Smooth muscle cell (in vitro differentiated cells): ENCODE measurements around the gene MYPN. TPM values are rescaled to one million over a fixed set of nuclear protein-coding genes. Genes with fewer than 3 reads are reported as not detected.

Experiments
- DNase-seq: peaks from one replicate; lab custom pipeline; 2025; ENCODE audit not compliant: unreplicated experiment; lab: John Stamatoyannopoulos, UW
- H2AFZ ChIP-seq: fragments of 200-600 bp; sonication (generic); 2 replicates; pipeline ENCODE4 v1.6.0; 2016; ENCODE audit warnings: antibody characterized with exemption, low read depth, mild to moderate bottlenecking
- H3F3A ChIP-seq: fragments of 200-600 bp; sonication (generic); 2 replicates; pipeline ENCODE4 v1.6.0; 2017; ENCODE audit warnings: antibody characterized with exemption, low read depth
- H3K27ac ChIP-seq: fragments of 200-600 bp; sonication (generic); 2 replicates; pipeline ENCODE4 v1.5.1; 2016; ENCODE audit warnings: low read depth, mild to moderate bottlenecking
- H3K27me3 ChIP-seq: fragments of 200-600 bp; sonication (generic); 2 replicates; pipeline ENCODE4 v1.6.1; 2016; ENCODE audit warnings: low read depth, mild to moderate bottlenecking
- H3K36me3 ChIP-seq: fragments of 200-600 bp; sonication (generic); 2 replicates; pipeline ENCODE4 v1.5.1; 2016; ENCODE audit warnings: low read depth
- H3K4me1 ChIP-seq: fragments of 200-600 bp; sonication (generic); 2 replicates; pipeline ENCODE4 v1.5.1; 2016; ENCODE audit warnings: low read depth
- H3K4me2 ChIP-seq: fragments of 200-600 bp; sonication (generic); 2 replicates; pipeline ENCODE4 v1.6.0; 2016; ENCODE audit warnings: mild to moderate bottlenecking
- H3K4me3 ChIP-seq: fragments of 200-600 bp; sonication (generic); 2 replicates; pipeline ENCODE4 v1.5.1; 2016; ENCODE audit warnings: mild to moderate bottlenecking
- H3K79me2 ChIP-seq: fragments of 200-600 bp; sonication (generic); 2 replicates; pipeline ENCODE4 v1.6.0; 2016; ENCODE audit warnings: low read depth, mild to moderate bottlenecking
- H3K9ac ChIP-seq: fragments of 200-600 bp; sonication (generic); 2 replicates; pipeline ENCODE4 v1.6.0; 2016; ENCODE audit warnings: low read depth
- H3K9me3 ChIP-seq: fragments of 200-600 bp; sonication (generic); replicated peaks from 2 replicates; pipeline ENCODE4 v1.5.1; 2016; ENCODE audit warnings: low read depth
- H4K20me1 ChIP-seq: fragments of 200-600 bp; sonication (generic); 2 replicates; pipeline ENCODE4 v1.6.0; 2016; ENCODE audit warnings: low read depth
- WGBS: methylation state at CpG from one replicate; pipeline ENCODE4 v1.1.7; 2016; ENCODE audit warnings: low lambda C conversion rate; 5-methylcytosine and 5-hydroxymethylcytosine counted together
- polyA plus RNA-seq: library from polyadenylated mRNA; unstranded; fragments of >200 nt; fragmentation: Nextera tagmentation; extraction: Ambion mirVana; gene quantifications from 2 replicates; pipeline ENCODE4 v1.2.1, GENCODE V29; 2016
- total RNA-seq: library from RNA; depleted of rRNA; stranded (reverse); fragments of >200 nt; gene quantifications from 2 replicates; pipeline ENCODE4 v1.2.3, GENCODE V29; 2014
- TF ChIP-seq, protein P1 (sequence below): fragments of 200-600 bp; sonication (generic); IDR thresholded peaks from 2 replicates; pipeline ENCODE4 v1.5.1; 2017; ENCODE audit warnings: borderline replicate concordance, mild to moderate bottlenecking, antibody characterized with exemption; ENCODE audit not compliant: insufficient read depth, poor library complexity, severe bottlenecking

The MYPN gene
- total and polyA plus RNA-seq, 2 experiments from 2014 or later: 0.03 to 0.13 TPM

DNA sequence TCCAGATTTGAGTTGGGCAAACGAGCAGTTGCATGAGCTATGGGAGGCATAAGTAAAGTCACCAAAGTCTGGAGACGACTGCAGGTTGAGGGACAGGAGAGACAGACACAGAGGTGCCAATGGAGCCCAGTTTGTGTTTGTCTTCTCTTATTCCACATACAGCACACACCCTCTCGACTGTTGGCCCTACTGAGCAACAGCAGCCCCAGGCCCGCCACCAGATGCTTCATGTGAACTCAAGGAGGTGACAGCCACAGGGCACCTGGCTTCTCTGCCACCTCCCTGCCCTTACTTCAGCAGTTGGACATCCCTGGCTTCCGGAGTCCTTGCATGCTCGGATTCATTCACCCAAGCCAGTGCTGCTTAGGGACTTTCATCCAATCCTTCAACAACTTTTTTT, 129.1 kb downstream of the MYPN start:
- H3K4me3 ChIP-seq: no peak overlapping the region
- H2AFZ ChIP-seq: no peak overlapping the region
- peaks cover 10% of the 10 kb centered on the region for H3K27me3 ChIP-seq
- no peaks in the 10 kb centered on the region for H3K36me3 ChIP-seq
- no peaks in the 10 kb centered on the region for H3K4me1 ChIP-seq
- H3K4me2 ChIP-seq: no peak overlapping the region
- H3K9ac ChIP-seq: no peak overlapping the region
- no peak for DNase-seq
- 90% methylated on average over 6 of the region's 6 CpGs for WGBS
- H3K9me3 ChIP-seq: no peaks in the 10 kb centered on the region
- H3K79me2 ChIP-seq: no peaks in the 10 kb centered on the region
- no peaks in the 10 kb centered on the region for H4K20me1 ChIP-seq
- H3F3A ChIP-seq: no peaks in the 10 kb centered on the region
- TF ChIP-seq, protein P1, sequence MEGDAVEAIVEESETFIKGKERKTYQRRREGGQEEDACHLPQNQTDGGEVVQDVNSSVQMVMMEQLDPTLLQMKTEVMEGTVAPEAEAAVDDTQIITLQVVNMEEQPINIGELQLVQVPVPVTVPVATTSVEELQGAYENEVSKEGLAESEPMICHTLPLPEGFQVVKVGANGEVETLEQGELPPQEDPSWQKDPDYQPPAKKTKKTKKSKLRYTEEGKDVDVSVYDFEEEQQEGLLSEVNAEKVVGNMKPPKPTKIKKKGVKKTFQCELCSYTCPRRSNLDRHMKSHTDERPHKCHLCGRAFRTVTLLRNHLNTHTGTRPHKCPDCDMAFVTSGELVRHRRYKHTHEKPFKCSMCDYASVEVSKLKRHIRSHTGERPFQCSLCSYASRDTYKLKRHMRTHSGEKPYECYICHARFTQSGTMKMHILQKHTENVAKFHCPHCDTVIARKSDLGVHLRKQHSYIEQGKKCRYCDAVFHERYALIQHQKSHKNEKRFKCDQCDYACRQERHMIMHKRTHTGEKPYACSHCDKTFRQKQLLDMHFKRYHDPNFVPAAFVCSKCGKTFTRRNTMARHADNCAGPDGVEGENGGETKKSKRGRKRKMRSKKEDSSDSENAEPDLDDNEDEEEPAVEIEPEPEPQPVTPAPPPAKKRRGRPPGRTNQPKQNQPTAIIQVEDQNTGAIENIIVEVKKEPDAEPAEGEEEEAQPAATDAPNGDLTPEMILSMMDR: no peak
- no peak overlapping the region for H3K27ac ChIP-seq

DNA sequence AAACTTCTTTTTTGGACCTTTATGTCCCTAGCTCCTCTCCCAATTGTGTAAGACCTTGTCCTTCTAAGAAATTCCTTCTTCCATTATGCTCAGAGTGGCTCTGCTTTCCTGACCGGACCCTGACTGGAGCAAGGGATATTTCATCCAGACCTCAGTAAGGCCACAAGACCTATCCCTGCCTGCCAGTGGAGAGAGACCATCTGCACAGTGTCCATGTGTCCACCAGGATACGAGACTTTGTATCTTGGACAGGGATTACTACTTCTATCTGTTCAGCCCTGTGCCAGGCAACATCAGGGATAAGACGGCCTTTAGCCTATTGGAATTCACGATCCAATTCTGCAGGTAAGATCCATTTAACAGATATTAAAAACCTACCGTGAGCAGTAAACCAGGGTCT, 129.8 kb downstream of the MYPN start:
- H3K79me2 ChIP-seq: no peaks in the 10 kb centered on the region
- no peaks in the 10 kb centered on the region for H3K36me3 ChIP-seq
- TF ChIP-seq, protein P1: no peak
- H2AFZ ChIP-seq: no peak overlapping the region
- no peak overlapping the region for H3K4me2 ChIP-seq
- H3K27ac ChIP-seq: no peak overlapping the region
- H4K20me1 ChIP-seq: no peaks in the 10 kb centered on the region
- no peak overlapping the region for H3K9ac ChIP-seq
- H3K27me3 ChIP-seq: peaks cover 3% of the 10 kb centered on the region
- no peak for DNase-seq
- WGBS: 90% methylated on average over 5 of the region's 5 CpGs
- no peaks in the 10 kb centered on the region for H3K4me1 ChIP-seq
- H3F3A ChIP-seq: no peaks in the 10 kb centered on the region
- H3K9me3 ChIP-seq: no peaks in the 10 kb centered on the region
- H3K4me3 ChIP-seq: no peak overlapping the region

DNA sequence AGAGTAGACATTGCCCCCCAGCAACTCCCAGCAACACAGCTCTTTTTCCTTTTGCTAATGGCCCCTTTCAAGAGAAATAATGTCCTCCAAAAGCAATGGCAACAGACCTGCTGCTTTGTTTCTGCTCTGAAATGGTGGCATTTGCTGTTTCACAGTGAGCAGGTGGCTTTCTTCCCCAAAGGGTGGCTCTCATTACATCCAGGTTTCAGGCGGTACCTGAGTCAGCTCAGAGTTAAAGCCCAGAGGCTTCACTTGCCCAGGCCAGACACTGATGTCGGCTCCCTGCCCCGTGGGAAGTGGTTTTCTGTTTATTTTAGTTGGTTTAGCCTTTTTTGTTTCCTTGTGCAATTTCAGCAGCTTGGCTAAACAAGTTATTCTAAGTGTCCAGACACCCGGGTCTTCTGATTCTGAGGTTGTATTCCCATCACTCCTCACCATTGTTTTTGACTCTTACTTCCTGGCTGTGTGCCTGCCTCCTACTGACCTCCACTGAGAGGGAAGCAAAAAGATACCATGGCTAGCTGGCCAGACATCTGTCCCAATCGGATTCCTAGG, 130.4 kb downstream of the MYPN start:
- WGBS: 69% methylated on average over 5 of the region's 5 CpGs

More for the DNA sequence above, 130.4 kb downstream of the MYPN start:
- Histone ChIP-seq H3K4me2 (no peak overlapping the region), H3K27me3 (no peaks in the 10 kb centered on the region), H3F3A (no peaks in the 10 kb centered on the region), H3K9ac (no peak overlapping the region), H2AFZ (no peak overlapping the region), H3K36me3 (no peaks in the 10 kb centered on the region), H3K9me3 (no peaks in the 10 kb centered on the region), H4K20me1 (no peaks in the 10 kb centered on the region), H3K4me1 (no peaks in the 10 kb centered on the region), H3K79me2 (no peaks in the 10 kb centered on the region), H3K4me3 (no peak overlapping the region), H3K27ac (no peak overlapping the region)
- TF ChIP-seq, protein P1: no peak
- no peak for DNase-seq
